Measurements from ENCODE around the gene CDKL2. TPM values are rescaled to one million over a fixed set of nuclear protein-coding genes. Genes with fewer than 3 reads are reported as not detected.
"Not testable (repeated sequence)": the region's sequence is repeated elsewhere in the genome, so short reads cannot be mapped to it uniquely, and the experiment has no call there.

CDKL2 gene
- polyA plus RNA-seq, 2 donors, result 0.10 to 0.32 TPM

GRCh38 chr4:75545526-75545925, 84.8 kb downstream of the CDKL2 start:
- Histone ChIP-seq H3K4me3 (ENCODE audit: low read depth in 1 of 2, low read length in 2 of 2) (no peak overlapping the region), H3K27ac (ENCODE audit: low read depth in 2 of 2, low read length in 1 of 2) (no peak overlapping the region), H3K27me3 (ENCODE audit: control insufficient read depth in 1 of 2, insufficient read depth in 2 of 2, low read length in 2 of 2) (no peaks in the 10 kb centered on the region), H3K9me3 (ENCODE audit: control insufficient read depth in 2 of 2, insufficient read depth in 1 of 2, low read depth in 1 of 2, low read length in 1 of 2) (no peaks in the 10 kb centered on the region), H3K36me3 (ENCODE audit: control insufficient read depth in 2 of 2, insufficient read depth in 2 of 2, low read length in 1 of 2) (no peaks in the 10 kb centered on the region), H3K4me1 (ENCODE audit: control insufficient read depth in 2 of 2, insufficient read depth in 2 of 2, low read length in 1 of 2) (no peaks in the 10 kb centered on the region)
- 90 to 97% methylated on average over 5 of the region's 5 CpGs for WGBS, 2 donors

- WGBS, 2 donors, result 90 to 92% methylated on average over 3 of the region's 3 CpGs
- no peaks in the 10 kb centered on the region for H3K27me3 ChIP-seq (ENCODE audit: control insufficient read depth in 1 of 2, insufficient read depth in 2 of 2, low read length in 2 of 2)
- H3K27ac ChIP-seq (ENCODE audit: low read depth in 2 of 2, low read length in 1 of 2), result no peak overlapping the region
- no peaks in the 10 kb centered on the region for H3K4me1 ChIP-seq (ENCODE audit: control insufficient read depth in 2 of 2, insufficient read depth in 2 of 2, low read length in 1 of 2)
- H3K9me3 ChIP-seq (ENCODE audit: control insufficient read depth in 2 of 2, insufficient read depth in 1 of 2, low read depth in 1 of 2, low read length in 1 of 2), result no peaks in the 10 kb centered on the region
- no peaks in the 10 kb centered on the region for H3K36me3 ChIP-seq (ENCODE audit: control insufficient read depth in 2 of 2, insufficient read depth in 2 of 2, low read length in 1 of 2)
- no peak overlapping the region for H3K4me3 ChIP-seq (ENCODE audit: low read depth in 1 of 2, low read length in 2 of 2)
These were observed 85.5 kb downstream of the CDKL2 start for GRCh38 chr4:75544870-75545269.

DNA sequence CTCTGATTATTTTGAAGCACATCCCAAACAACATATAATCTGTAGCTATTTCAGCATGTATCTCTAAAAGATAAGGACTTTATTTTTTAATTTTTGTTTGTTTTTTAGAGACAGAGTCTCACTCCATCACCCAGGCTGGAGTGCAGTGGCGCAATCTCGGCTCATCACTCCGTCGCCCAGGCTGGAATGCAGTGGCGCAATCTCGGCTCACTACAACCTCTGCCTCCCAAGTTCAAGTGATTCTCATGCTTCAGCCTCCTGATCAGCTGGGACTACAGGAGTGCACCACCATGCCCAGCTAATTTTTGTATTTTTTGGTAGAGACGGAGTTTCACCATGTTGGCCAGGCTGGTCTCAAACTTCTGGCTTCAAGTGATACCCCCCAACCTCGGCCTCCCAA, 86.1 kb downstream of the CDKL2 start:
- not testable (repeated sequence) for H3K4me1 ChIP-seq (ENCODE audit: control insufficient read depth in 2 of 2, insufficient read depth in 2 of 2, low read length in 1 of 2); H3K36me3 ChIP-seq (ENCODE audit: control insufficient read depth in 2 of 2, insufficient read depth in 2 of 2, low read length in 1 of 2); H3K9me3 ChIP-seq (ENCODE audit: control insufficient read depth in 2 of 2, insufficient read depth in 1 of 2, low read depth in 1 of 2, low read length in 1 of 2); H3K27ac ChIP-seq (ENCODE audit: low read depth in 2 of 2, low read length in 1 of 2); H3K27me3 ChIP-seq (ENCODE audit: control insufficient read depth in 1 of 2, insufficient read depth in 2 of 2, low read length in 2 of 2); H3K4me3 ChIP-seq (ENCODE audit: low read depth in 1 of 2, low read length in 2 of 2)
- 94 to 97% methylated on average over 8 of the region's 8 CpGs for WGBS, 2 donors

- Histone ChIP-seq H3K36me3 (ENCODE audit: control insufficient read depth in 2 of 2, insufficient read depth in 2 of 2, low read length in 1 of 2) (no peaks in the 10 kb centered on the region), H3K27me3 (ENCODE audit: control insufficient read depth in 1 of 2, insufficient read depth in 2 of 2, low read length in 2 of 2) (no peaks in the 10 kb centered on the region), H3K4me3 (ENCODE audit: low read depth in 1 of 2, low read length in 2 of 2) (no peak overlapping the region), H3K4me1 (ENCODE audit: control insufficient read depth in 2 of 2, insufficient read depth in 2 of 2, low read length in 1 of 2) (no peaks in the 10 kb centered on the region), H3K27ac (ENCODE audit: low read depth in 2 of 2, low read length in 1 of 2) (no peak overlapping the region), H3K9me3 (ENCODE audit: control insufficient read depth in 2 of 2, insufficient read depth in 1 of 2, low read depth in 1 of 2, low read length in 1 of 2) (no peaks in the 10 kb centered on the region)
These were observed 87.5 kb downstream of the CDKL2 start for GRCh38 chr4:75542824-75543223.

DNA sequence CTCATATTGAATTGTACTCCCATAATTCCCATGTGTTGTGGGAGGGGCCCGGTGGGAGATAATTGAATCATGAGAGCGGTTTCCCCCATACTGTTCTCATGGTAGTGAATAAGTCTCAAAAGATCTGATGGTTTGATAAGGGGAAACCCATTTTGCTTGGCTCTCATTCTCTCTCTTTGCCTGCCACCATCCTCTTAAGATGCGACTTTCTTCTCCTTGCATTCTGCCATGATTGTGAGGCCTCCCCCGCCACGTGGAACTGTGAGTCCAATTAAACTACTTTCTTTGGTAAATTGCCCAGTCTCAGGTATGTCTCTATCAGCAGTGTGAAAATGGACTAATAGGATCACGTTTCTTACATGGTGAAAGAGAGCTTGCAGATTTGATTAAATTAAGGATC, 93.0 kb downstream of the CDKL2 start:
- 89 to 92% methylated on average over 6 of the region's 6 CpGs for WGBS, 2 donors
- H3K4me1 ChIP-seq (ENCODE audit: control insufficient read depth in 2 of 2, insufficient read depth in 2 of 2, low read length in 1 of 2); H3K27ac ChIP-seq (ENCODE audit: low read depth in 2 of 2, low read length in 1 of 2); H3K27me3 ChIP-seq (ENCODE audit: control insufficient read depth in 1 of 2, insufficient read depth in 2 of 2, low read length in 2 of 2); H3K9me3 ChIP-seq (ENCODE audit: control insufficient read depth in 2 of 2, insufficient read depth in 1 of 2, low read depth in 1 of 2, low read length in 1 of 2); H3K36me3 ChIP-seq (ENCODE audit: control insufficient read depth in 2 of 2, insufficient read depth in 2 of 2, low read length in 1 of 2); H3K4me3 ChIP-seq (ENCODE audit: low read depth in 1 of 2, low read length in 2 of 2): not testable (repeated sequence)

DNA sequence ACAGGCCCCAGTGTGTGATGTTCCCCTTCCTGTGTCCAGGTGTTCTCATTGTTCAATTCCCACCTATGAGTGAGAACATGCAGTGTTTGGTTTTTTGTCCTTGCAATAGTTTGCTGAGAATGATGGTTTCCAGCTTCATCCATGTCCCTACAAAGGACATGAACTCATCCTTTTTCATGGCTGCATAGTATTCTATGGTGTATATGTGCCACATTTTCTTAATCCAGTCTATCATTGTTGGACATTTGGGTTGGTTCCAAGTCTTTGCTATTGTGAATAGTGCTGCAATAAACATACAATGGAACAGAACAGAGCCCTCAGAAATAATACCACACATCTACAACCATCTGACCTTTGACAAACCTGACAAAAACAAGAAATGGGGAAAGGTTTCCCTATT, 96.4 kb downstream of the CDKL2 start:
- not testable (repeated sequence) for H3K4me1 ChIP-seq (ENCODE audit: control insufficient read depth in 2 of 2, insufficient read depth in 2 of 2, low read length in 1 of 2); H3K9me3 ChIP-seq (ENCODE audit: control insufficient read depth in 2 of 2, insufficient read depth in 1 of 2, low read depth in 1 of 2, low read length in 1 of 2); H3K36me3 ChIP-seq (ENCODE audit: control insufficient read depth in 2 of 2, insufficient read depth in 2 of 2, low read length in 1 of 2); H3K4me3 ChIP-seq (ENCODE audit: low read depth in 1 of 2, low read length in 2 of 2); H3K27me3 ChIP-seq (ENCODE audit: control insufficient read depth in 1 of 2, insufficient read depth in 2 of 2, low read length in 2 of 2); H3K27ac ChIP-seq (ENCODE audit: low read depth in 2 of 2, low read length in 1 of 2)

GRCh38 chr4:75533339-75533887, 96.9 kb downstream of the CDKL2 start:
- not testable (repeated sequence) for H3K36me3 ChIP-seq (ENCODE audit: control insufficient read depth in 2 of 2, insufficient read depth in 2 of 2, low read length in 1 of 2); H3K9me3 ChIP-seq (ENCODE audit: control insufficient read depth in 2 of 2, insufficient read depth in 1 of 2, low read depth in 1 of 2, low read length in 1 of 2); H3K27me3 ChIP-seq (ENCODE audit: control insufficient read depth in 1 of 2, insufficient read depth in 2 of 2, low read length in 2 of 2); H3K4me1 ChIP-seq (ENCODE audit: control insufficient read depth in 2 of 2, insufficient read depth in 2 of 2, low read length in 1 of 2); H3K4me3 ChIP-seq (ENCODE audit: low read depth in 1 of 2, low read length in 2 of 2); H3K27ac ChIP-seq (ENCODE audit: low read depth in 2 of 2, low read length in 1 of 2)
- 97 to 98% methylated on average over 4 of the region's 4 CpGs for whole genome bisulfite sequencing, 2 donors

- H3K27ac ChIP-seq (ENCODE audit: low read depth in 2 of 2, low read length in 1 of 2); H3K36me3 ChIP-seq (ENCODE audit: control insufficient read depth in 2 of 2, insufficient read depth in 2 of 2, low read length in 1 of 2); H3K4me3 ChIP-seq (ENCODE audit: low read depth in 1 of 2, low read length in 2 of 2); H3K4me1 ChIP-seq (ENCODE audit: control insufficient read depth in 2 of 2, insufficient read depth in 2 of 2, low read length in 1 of 2); H3K27me3 ChIP-seq (ENCODE audit: control insufficient read depth in 1 of 2, insufficient read depth in 2 of 2, low read length in 2 of 2); H3K9me3 ChIP-seq (ENCODE audit: control insufficient read depth in 2 of 2, insufficient read depth in 1 of 2, low read depth in 1 of 2, low read length in 1 of 2): not testable (repeated sequence)
- WGBS, 2 donors, result 79 to 97% methylated on average over 7 of the region's 7 CpGs
These were observed 98.7 kb downstream of the CDKL2 start for GRCh38 chr4:75531536-75532143.

DNA sequence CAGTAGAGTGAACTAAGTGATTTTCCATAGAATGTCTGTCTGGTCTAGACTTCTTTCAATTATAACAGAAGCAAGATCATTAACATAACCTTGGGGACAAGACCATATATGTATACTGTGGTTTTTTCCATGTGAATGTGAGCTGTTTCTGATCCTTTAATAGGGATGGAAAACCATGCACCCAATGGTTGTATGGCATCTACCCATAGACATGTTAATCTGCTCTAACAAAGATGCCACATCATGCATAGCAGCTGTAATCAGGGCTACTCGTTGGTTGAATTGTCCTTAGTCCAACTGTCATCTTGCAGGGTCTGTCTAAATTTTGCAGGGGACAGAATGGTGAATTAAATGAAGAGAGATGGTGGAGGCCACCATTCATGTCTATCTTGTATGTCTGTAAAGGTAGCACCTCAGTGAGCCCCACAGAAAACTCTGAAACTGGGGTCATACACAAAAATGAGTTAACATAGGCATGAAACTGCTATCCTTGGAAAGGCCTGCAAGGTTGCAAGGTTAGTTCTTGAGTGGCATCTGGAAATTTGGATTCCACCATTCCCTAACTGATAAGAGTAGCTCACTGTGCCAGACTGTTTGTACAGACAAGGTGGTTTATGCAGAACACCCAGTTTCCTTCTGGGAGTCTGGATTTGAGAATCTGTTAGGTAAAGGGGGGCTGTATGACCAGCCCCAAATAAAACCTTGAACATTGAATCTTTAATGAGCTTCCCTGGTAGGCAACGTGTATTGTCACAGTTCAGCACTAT, 99.6 kb downstream of the CDKL2 start:
- 88 to 95% methylated on average over 2 of the region's 2 CpGs for WGBS, 2 donors
- no peak overlapping the region for H3K4me3 ChIP-seq (ENCODE audit: low read depth in 1 of 2, low read length in 2 of 2)
- H3K4me1 ChIP-seq (ENCODE audit: control insufficient read depth in 2 of 2, insufficient read depth in 2 of 2, low read length in 1 of 2), result no peaks in the 10 kb centered on the region
- peaks cover 0 to 10% of the 10 kb centered on the region in 2 donors for H3K36me3 ChIP-seq (ENCODE audit: control insufficient read depth in 2 of 2, insufficient read depth in 2 of 2, low read length in 1 of 2)
- H3K27me3 ChIP-seq (ENCODE audit: control insufficient read depth in 1 of 2, insufficient read depth in 2 of 2, low read length in 2 of 2), result no peaks in the 10 kb centered on the region
- H3K27ac ChIP-seq (ENCODE audit: low read depth in 2 of 2, low read length in 1 of 2), result no peak overlapping the region
- H3K9me3 ChIP-seq (ENCODE audit: control insufficient read depth in 2 of 2, insufficient read depth in 1 of 2, low read depth in 1 of 2, low read length in 1 of 2), result peaks cover 0 to 5% of the 10 kb centered on the region in 2 donors
